PFSK-1 (cell line): Measurements from ENCODE around the gene TAGAP.

Experiments used
- FOXP2 ChIP-seq: optimal IDR thresholded peaks from 2 replicates; pipeline ENCODE3; 2011; ENCODE audit warnings: borderline replicate concordance, control low read depth, inconsistent platforms; ENCODE audit not compliant: insufficient read depth; ENCODE audit errors: extremely low read length, extremely low read depth
- POLR2AphosphoS5 ChIP-seq: IDR thresholded peaks from 2 replicates; pipeline ENCODE4 v1.6.1; 2012; ENCODE audit warnings: low read depth, mild to moderate bottlenecking, control low read depth, low read length, moderate library complexity
- REST ChIP-seq, 2 experiments: IDR thresholded peaks; 2 replicates each; pipeline versions ENCODE4 v1.6.1 to v1.8.0; 2011 to 2012; ENCODE audit warnings: low read depth in 2 of 2, low read length in 2 of 2, control low read depth in 1 of 2, inconsistent platforms in 1 of 2, mild to moderate bottlenecking in 1 of 2, moderate library complexity in 1 of 2; ENCODE audit not compliant: insufficient read depth in 1 of 2
- SIN3A ChIP-seq: IDR thresholded peaks from 2 replicates; pipeline ENCODE4 v1.6.1; 2012; ENCODE audit warnings: mild to moderate bottlenecking, low read length, moderate library complexity, borderline replicate concordance; ENCODE audit not compliant: insufficient read depth
- TAF1 ChIP-seq: IDR thresholded peaks from 2 replicates; pipeline ENCODE4 v1.6.1; 2012; ENCODE audit warnings: low read length, control low read depth, borderline replicate concordance; ENCODE audit not compliant: insufficient read depth

TAGAP gene

DNA sequence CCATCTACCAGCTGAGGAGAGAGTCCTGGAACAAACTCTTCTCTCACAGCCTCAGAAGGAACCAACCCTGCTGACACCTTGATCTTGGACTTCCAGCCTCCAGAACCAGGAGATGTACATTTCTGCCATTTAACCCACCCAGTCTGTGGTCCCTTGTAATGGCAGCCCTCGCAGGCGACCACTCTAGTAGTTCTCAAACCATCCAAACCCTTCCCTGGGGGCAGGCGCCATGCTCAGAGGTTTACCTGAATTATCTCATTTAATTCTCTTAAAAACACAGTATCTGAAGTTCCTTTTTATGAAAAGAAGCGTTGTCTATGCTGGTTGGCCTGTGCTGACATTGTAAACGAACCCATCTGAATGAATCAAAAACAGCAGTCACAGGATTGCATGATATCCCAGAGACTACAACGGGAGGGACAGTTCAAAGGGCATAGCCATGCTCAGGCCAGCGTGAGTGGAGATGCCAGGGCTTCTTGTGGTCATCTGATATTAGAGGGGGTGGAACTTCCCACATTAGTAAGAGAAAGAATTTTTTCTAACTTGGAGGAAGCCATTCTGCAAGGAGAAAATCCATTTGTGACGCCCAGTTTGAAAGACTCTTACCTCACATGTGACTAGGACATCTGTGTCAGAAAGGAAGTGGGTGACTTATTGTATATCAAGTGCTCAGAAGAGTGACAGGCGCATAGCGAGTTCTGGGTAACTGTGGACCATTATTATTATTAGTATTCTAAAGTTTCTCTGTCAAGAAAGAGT, 17.2 kb upstream of the TAGAP start:
- TF ChIP-seq FOXP2: no peak
- no peak for TF ChIP-seq POLR2AphosphoS5
- no peak for TF ChIP-seq SIN3A
- no peak for TF ChIP-seq TAF1
- TF ChIP-seq REST (IDR thresholded peaks at IDR 0.05; ENCODE audit: insufficient read depth in 1 of 2, low read depth in 2 of 2, low read length in 2 of 2): no peak

DNA sequence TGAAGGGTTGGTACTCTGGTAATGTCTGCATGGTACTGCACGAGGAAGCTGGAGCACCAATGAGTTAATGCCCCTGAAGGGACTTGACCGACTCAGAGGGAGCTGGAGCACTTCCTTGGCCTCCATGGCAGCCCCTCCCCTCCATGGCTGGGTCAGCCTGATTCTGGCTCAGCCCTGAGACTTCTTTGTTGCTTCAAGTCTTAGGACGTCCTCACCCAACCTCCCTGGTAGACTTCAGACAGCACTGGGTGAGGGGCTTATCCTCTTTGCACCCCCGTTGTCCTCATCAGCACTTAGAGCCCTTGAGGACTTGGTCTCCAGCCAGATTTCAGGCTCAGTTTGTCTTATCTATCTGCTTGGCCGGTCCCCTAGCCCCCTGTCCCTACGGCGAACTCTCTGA, 16.4 kb upstream of the TAGAP start:
- TF ChIP-seq FOXP2 (no peak), TAF1 (no peak), POLR2AphosphoS5 (no peak), REST (IDR thresholded peaks at IDR 0.05; ENCODE audit: insufficient read depth in 1 of 2, low read depth in 2 of 2, low read length in 2 of 2) (no peak), SIN3A (no peak)

DNA sequence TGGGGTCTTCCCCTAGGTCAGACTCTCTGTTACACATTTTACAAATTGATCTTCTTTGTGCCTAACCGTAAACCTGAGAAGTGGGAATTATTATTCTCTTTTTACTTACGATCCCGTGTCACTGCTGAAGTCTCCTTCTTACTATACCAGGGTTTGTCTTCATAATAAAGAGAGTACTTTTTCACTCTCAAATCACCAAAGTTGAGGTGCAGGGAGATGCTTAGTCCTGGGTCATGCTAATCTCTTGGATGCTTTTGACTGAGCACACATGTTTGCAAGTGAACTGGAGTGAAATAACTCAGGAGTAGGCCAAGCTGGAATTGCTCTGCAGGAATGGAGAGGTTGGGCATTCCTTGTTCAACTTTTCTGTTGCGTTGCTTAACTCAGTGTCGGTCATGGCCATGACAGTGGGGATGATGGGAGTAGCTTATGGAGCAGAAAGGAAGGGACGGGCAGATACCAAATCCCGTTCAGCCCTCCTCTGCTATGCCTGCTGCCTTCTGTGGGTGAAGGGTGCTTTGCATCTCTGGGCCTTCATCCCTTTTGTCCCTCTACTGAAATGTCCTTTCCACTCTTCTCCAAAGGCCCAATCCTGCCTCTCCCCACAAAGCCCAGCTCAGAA, 15.2 kb upstream of the TAGAP start:
- TF ChIP-seq TAF1 (no peak), SIN3A (no peak), POLR2AphosphoS5 (no peak), REST (IDR thresholded peaks at IDR 0.05; ENCODE audit: insufficient read depth in 1 of 2, low read depth in 2 of 2, low read length in 2 of 2) (no peak), FOXP2 (no peak)

DNA sequence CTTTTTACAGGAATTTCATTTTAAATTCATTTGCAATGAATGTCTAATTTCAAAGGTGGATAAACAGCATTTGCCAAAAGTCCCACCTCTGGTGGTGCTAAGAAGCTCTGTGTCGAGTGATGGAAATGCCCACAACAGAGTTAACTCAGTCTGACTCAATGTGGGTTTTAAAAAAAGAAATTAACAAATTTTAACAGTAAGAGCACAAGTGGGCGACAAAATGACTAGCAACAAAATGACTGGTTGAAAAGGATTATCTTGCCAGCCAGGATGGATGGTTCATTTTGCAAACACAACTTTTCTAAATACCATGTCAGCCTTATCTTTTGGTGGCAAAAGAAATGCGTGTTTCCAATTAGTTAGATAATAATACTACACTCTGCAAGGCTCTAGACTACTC, 14.3 kb upstream of the TAGAP start:
- TF ChIP-seq POLR2AphosphoS5 (no peak), FOXP2 (no peak), REST (IDR thresholded peaks at IDR 0.05; ENCODE audit: insufficient read depth in 1 of 2, low read depth in 2 of 2, low read length in 2 of 2) (no peak), TAF1 (no peak), SIN3A (no peak)
